Immature natural killer cell (primary cell): Measurements from ENCODE around the gene PLA2G6. TPM values are rescaled to one million over a fixed set of nuclear protein-coding genes. Genes with fewer than 3 reads are reported as not detected.
"Not testable (repeated sequence)": the region's sequence is repeated elsewhere in the genome, so short reads cannot be mapped to it uniquely, and the experiment has no call there.

Experiments
- DNase-seq, 3 donors: peaks; one replicate each; pipeline ENCODE4 v3.0.0; 2022; ENCODE audit warnings: mixed read lengths in 1 of 3
- H3K27ac Mint-ChIP-seq, 6 donors: one replicate each; pipeline ENCODE4 v1.8.0; 2020; ENCODE audit warnings: mixed read lengths in 6 of 6, mild to moderate bottlenecking in 5 of 6, inconsistent platforms in 4 of 6, moderate library complexity in 3 of 6
- H3K27me3 Mint-ChIP-seq, 3 donors: one replicate each; pipeline ENCODE4 v1.8.0; 2020 to 2021; ENCODE audit warnings: low read depth in 3 of 3, mild to moderate bottlenecking in 3 of 3, mixed read lengths in 3 of 3, moderate library complexity in 3 of 3, inconsistent platforms in 1 of 3
- H3K36me3 Mint-ChIP-seq, 3 donors: one replicate each; pipeline ENCODE4 v1.8.0; 2020; ENCODE audit warnings: mixed read lengths in 3 of 3, inconsistent platforms in 2 of 3, mild to moderate bottlenecking in 2 of 3
- H3K4me1 Mint-ChIP-seq, 2 donors: one replicate each; pipeline ENCODE4 v1.8.0; 2020; ENCODE audit warnings: inconsistent platforms in 2 of 2, mild to moderate bottlenecking in 2 of 2, mixed read lengths in 2 of 2, moderate library complexity in 1 of 2
- H3K4me3 Mint-ChIP-seq, 5 donors: one replicate each; pipeline ENCODE4 v1.8.0; 2020; ENCODE audit warnings: mild to moderate bottlenecking in 5 of 5, mixed read lengths in 5 of 5, inconsistent platforms in 3 of 5, moderate library complexity in 3 of 5
- H3K9me3 Mint-ChIP-seq, 6 donors: one replicate each; pipeline ENCODE4 v1.8.0; 2020; ENCODE audit warnings: mild to moderate bottlenecking in 6 of 6, mixed read lengths in 6 of 6, inconsistent platforms in 4 of 6, moderate library complexity in 3 of 6
- polyA plus RNA-seq, 3 donors: library from polyadenylated mRNA; unstranded; fragments of 300-500 nt; fragmentation: Illumina TruSeq; gene quantifications; one replicate each; pipeline ENCODE4 v1.2.3, GENCODE V29; 2021

The PLA2G6 gene
- polyA plus RNA-seq, 3 donors from 2014 or later, result 3.3 to 11.4 (median 4.2) TPM

GRCh38 chr22:38081941-38082828, 99.4 kb downstream of the PLA2G6 start:
- peak overlapping the region; percentile 21 to 66 (median 49) for H3K4me3 Mint-ChIP-seq
- H3K36me3 Mint-ChIP-seq, result peaks cover 0 to under 1% (median 0%) of the 10 kb centered on the region in 3 donors
- peaks cover 0 to 11% of the 10 kb centered on the region in 2 donors for H3K4me1 Mint-ChIP-seq
- peaks cover 0 to 11% (median 5%) of the 10 kb centered on the region in 3 donors for H3K27me3 Mint-ChIP-seq
- H3K9me3 Mint-ChIP-seq, result peaks cover 0 to 2% (median 0%) of the 10 kb centered on the region in 6 donors
- peak; percentile 11 to 28 (median 14) for DNase-seq
- H3K27ac Mint-ChIP-seq, result no peak overlapping the region

DNA sequence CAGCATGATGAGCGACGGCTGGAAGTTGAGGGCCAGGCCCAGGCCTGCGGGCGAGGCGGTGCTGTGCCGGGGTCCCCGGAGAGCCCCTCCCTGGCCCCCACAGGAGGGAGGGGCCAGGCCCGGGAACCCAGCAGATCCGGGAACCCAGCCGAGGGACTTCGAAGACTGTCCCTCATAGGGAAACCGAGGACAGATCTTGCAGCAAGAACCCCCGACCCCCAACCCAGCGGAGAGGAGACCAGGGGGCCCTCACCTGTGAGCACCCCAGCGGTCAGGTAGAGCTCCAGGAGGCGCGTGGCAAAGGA, 100.0 kb downstream of the PLA2G6 start:
- no peaks in the 10 kb centered on the region for H3K36me3 Mint-ChIP-seq
- no peak for DNase-seq
- H3K4me1 Mint-ChIP-seq, result peaks cover 0 to 11% of the 10 kb centered on the region in 2 donors
- H3K9me3 Mint-ChIP-seq, result peaks cover 0 to 2% (median 0%) of the 10 kb centered on the region in 6 donors
- no peak overlapping the region for H3K27ac Mint-ChIP-seq
- H3K27me3 Mint-ChIP-seq, result peaks cover 0 to 11% (median 5%) of the 10 kb centered on the region in 3 donors
- peak overlapping the region in 4 of 5 donors; percentile 20 to 66 (median 40) for H3K4me3 Mint-ChIP-seq

DNA sequence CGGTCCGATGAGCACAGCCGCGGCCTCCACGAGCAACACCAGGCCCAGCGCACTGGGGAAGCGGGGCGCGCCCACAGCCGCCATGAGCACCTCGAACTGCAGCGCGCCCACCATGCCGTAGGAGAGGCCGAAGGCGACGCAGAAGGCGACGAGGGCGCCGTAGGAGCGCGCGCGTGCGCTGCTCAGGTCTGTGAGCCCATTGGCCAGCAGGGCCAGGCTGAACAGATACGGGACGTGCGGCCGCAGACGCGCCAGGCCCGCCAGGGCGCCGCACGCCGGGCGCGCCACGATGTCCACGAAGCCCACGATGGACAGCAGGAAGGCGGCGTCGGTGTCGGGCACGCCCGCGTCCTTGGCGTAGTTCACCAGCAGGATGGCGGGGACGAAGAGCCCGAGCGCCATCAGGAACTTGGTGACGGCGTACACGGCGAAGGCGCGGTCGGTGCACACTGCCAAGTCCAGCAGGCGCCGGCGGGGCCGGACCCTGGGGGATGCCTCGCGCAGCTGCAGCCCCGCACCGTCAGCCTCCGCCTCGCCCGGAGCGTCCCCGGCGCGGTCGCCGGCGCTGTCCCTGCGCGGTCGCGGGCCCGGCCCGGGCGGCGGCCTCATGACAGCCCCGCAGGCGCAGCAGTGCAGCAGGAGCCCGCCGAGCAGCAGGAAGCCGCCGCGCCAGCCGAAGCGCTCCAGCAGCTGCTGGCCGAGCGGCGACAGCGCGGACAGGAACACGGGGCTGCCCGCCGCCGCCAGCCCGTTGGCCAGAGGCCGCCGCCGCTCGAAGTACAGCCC, 100.6 kb downstream of the PLA2G6 start:
- Mint-ChIP-seq H3K27me3 (peaks cover 0 to 11% (median 5%) of the 10 kb centered on the region in 3 donors), H3K9me3 (peaks cover 0 to 2% (median 0%) of the 10 kb centered on the region in 6 donors), H3K4me1 (peaks cover 0 to 11% of the 10 kb centered on the region in 2 donors), H3K27ac (no peak overlapping the region), H3K36me3 (no peaks in the 10 kb centered on the region), H3K4me3 (peak overlapping the region; percentile 18 to 46 (median 24))
- peak in 2 of 3 donors; percentile 27 for DNase-seq

GRCh38 chr22:38080474-38080849, 101.2 kb downstream of the PLA2G6 start:
- no peaks in the 10 kb centered on the region for H3K36me3 Mint-ChIP-seq
- DNase-seq, result no peak
- peaks cover 0 to 2% (median 0%) of the 10 kb centered on the region in 6 donors for H3K9me3 Mint-ChIP-seq
- peaks cover 0 to 11% (median 5%) of the 10 kb centered on the region in 3 donors for H3K27me3 Mint-ChIP-seq
- H3K4me3 Mint-ChIP-seq, result peak overlapping the region in 2 of 5 donors; percentile 20 to 46
- no peak overlapping the region for H3K27ac Mint-ChIP-seq
- peaks cover 0 to 11% of the 10 kb centered on the region in 2 donors for H3K4me1 Mint-ChIP-seq

DNA sequence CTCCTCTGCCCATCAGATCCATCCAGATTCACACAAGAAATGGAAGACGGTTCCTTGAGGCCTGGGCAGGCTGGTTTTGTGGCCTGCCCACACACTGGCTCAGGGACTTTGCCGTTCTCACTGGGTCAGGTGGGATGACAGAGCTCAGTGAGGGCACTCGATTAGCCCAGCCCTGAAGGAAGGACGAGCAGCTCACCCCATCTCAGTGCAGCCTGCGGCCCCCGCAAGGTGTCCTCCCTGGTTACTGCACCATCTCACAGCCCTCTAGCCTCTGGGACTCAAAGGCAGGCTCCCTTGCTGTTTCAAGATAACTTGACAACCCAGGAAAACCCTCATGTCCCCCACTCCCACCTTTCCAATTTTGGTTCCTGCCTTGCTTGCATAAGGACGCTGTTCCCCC, 101.8 kb downstream of the PLA2G6 start:
- Mint-ChIP-seq H3K27ac (peak overlapping the region in 2 of 6 donors; percentile 34 to 59), H3K4me3 (peak overlapping the region in 3 of 5 donors; percentile 15 to 58 (median 38))

DNA sequence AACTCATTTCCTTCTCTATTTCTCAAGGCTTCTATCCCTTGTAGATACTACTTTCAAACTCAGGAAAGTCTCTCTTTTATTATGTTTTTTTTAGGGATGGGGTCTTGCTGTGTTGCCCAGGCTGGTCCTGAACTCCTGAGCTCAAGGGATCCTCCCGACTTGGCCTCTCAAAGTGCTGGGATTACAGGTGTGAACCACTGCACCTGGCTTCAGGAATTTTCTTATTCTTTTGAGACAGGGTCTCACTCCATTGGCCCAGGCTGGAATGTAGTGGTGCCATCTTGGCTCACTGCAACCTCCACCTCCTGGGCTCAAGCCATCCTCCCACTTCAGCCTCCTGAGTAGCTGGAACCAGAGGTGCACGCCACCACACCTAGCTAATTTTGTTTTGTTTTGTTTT, 102.4 kb downstream of the PLA2G6 start:
- not testable (repeated sequence) for DNase-seq, H3K4me3 Mint-ChIP-seq, H3K9me3 Mint-ChIP-seq, H3K36me3 Mint-ChIP-seq
- Mint-ChIP-seq H3K27ac (peak overlapping the region in 1 of 6 donors; percentile 59), H3K27me3 (peaks cover 0 to 11% (median 5%) of the 10 kb centered on the region in 3 donors), H3K4me1 (peaks cover 0 to 11% of the 10 kb centered on the region in 2 donors)

More for the DNA sequence above, 101.8 kb downstream of the PLA2G6 start:
- Mint-ChIP-seq H3K36me3 (no peaks in the 10 kb centered on the region), H3K9me3 (peaks cover 0 to 2% (median 0%) of the 10 kb centered on the region in 6 donors), H3K27me3 (peaks cover 0 to 11% (median 5%) of the 10 kb centered on the region in 3 donors), H3K4me1 (peaks cover 0 to 11% of the 10 kb centered on the region in 2 donors)
- DNase-seq, result no peak

DNA sequence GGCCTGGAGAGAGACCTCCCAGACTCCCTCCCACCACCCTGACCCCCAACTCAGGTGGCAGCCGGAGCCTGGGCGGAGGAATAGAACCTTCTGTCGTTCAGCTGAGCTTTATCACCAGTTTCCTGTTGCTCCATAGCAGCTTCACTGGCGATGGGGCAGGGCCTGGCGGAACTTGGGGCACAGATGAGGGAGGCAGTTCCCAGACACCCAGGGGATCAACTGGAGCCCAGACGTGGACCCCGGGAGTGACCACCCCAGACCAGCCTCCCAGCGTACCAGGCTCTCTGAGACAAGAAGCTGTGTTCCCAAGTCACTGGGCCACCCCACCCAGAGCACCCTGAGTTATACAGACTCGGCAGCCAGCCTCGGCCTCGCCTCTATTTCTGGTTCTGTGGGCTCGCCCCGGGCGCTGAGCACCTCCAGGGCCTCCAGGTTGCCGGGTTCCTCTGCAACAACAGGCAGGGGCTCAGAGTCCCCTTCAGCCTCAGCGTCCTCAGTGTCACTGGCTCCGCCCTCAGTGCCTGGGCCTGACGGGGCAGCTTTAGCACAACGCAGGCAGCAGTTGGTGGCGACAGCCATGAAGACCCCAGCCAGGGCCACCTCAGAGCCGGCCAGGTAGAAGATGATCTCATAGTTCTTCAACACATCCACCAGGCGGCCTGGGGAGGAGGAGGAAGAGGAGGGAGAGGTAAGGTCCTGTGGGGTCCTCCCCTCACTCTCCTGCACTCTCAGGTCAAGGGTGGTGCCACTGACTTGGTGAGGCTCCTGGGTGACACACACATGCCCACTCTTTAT, 103.4 kb downstream of the PLA2G6 start:
- peaks cover 0 to 9% (median 5%) of the 10 kb centered on the region in 3 donors for H3K27me3 Mint-ChIP-seq
- H3K9me3 Mint-ChIP-seq, result peaks cover 0 to 1% (median 0%) of the 10 kb centered on the region in 6 donors
- no peak for DNase-seq
- peaks cover 0 to 11% of the 10 kb centered on the region in 2 donors for H3K4me1 Mint-ChIP-seq
- H3K4me3 Mint-ChIP-seq, result no peak overlapping the region
- H3K36me3 Mint-ChIP-seq, result peaks cover 0 to 6% (median 0%) of the 10 kb centered on the region in 3 donors
- H3K27ac Mint-ChIP-seq, result no peak overlapping the region

DNA sequence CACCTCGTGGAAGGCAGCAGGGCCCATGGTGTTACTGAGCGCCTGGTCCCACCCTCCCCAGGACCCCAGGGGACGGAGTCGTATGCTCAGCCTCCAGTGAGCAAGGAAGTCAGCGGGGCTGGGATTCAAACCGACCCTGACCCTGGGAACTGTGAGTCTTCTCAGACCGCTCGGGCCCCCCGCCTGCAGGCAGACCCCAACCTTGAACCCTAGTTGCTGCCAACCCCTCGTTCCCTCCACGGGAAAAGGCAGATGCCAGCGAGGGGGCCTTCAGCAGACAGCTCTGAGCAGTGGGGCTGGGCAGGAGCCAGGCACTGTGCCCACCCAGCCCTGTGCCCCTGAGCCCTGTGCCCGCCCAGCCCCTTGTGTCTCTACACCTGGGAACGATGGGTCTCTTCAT, 104.0 kb downstream of the PLA2G6 start:
- H3K4me1 Mint-ChIP-seq, result peaks cover 0 to 7% of the 10 kb centered on the region in 2 donors
- no peaks in the 10 kb centered on the region for H3K9me3 Mint-ChIP-seq
- H3K36me3 Mint-ChIP-seq, result peaks cover 0 to 11% (median 0%) of the 10 kb centered on the region in 3 donors
- peaks cover 0 to 9% (median 5%) of the 10 kb centered on the region in 3 donors for H3K27me3 Mint-ChIP-seq
- H3K27ac Mint-ChIP-seq, result no peak overlapping the region
- no peak overlapping the region for H3K4me3 Mint-ChIP-seq
- no peak for DNase-seq

DNA sequence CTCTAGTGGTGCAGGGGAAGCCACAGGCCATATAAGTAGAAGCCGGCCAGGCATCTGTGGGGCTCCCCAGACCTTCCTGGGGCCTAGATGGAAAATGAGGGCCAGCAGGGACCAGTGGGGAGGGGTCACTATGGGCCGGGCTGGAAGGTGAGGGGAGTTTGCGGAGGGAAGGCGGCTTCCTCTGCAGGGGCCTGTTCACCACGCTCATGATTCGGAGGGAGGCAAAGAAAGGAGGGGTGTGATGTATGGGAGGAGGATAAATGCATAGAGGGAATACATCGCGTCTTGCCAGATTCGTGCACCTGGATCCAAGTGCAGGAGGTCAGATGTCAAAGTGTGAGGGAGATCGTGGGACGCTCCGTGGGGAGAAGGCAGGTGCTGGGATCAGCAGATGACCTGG, 104.5 kb downstream of the PLA2G6 start:
- Mint-ChIP-seq H3K4me1 (peaks cover 0 to 5% of the 10 kb centered on the region in 2 donors), H3K4me3 (no peak overlapping the region), H3K36me3 (peaks cover 0 to 11% (median 0%) of the 10 kb centered on the region in 3 donors), H3K27ac (peak overlapping the region in 1 of 6 donors; percentile 20), H3K9me3 (no peaks in the 10 kb centered on the region), H3K27me3 (peaks cover 0 to 9% (median 5%) of the 10 kb centered on the region in 3 donors)
- DNase-seq, result no peak

- no peak for DNase-seq
- Mint-ChIP-seq H3K36me3 (peaks cover 0 to 13% (median 0%) of the 10 kb centered on the region in 3 donors), H3K4me1 (no peaks in the 10 kb centered on the region), H3K9me3 (no peaks in the 10 kb centered on the region), H3K27me3 (peaks cover 0 to 9% (median 2%) of the 10 kb centered on the region in 3 donors), H3K27ac (no peak overlapping the region), H3K4me3 (no peak overlapping the region)
These were observed 105.7 kb downstream of the PLA2G6 start for GRCh38 chr22:38075961-38076360.

GRCh38 chr22:38075105-38075825, 106.4 kb downstream of the PLA2G6 start:
- Mint-ChIP-seq H3K4me3 (no peak overlapping the region), H3K9me3 (no peaks in the 10 kb centered on the region), H3K27ac (no peak overlapping the region), H3K27me3 (peaks cover 0 to 6% (median 1%) of the 10 kb centered on the region in 3 donors), H3K36me3 (peaks cover 0 to 17% (median 0%) of the 10 kb centered on the region in 3 donors), H3K4me1 (no peaks in the 10 kb centered on the region)
- DNase-seq, result no peak

DNA sequence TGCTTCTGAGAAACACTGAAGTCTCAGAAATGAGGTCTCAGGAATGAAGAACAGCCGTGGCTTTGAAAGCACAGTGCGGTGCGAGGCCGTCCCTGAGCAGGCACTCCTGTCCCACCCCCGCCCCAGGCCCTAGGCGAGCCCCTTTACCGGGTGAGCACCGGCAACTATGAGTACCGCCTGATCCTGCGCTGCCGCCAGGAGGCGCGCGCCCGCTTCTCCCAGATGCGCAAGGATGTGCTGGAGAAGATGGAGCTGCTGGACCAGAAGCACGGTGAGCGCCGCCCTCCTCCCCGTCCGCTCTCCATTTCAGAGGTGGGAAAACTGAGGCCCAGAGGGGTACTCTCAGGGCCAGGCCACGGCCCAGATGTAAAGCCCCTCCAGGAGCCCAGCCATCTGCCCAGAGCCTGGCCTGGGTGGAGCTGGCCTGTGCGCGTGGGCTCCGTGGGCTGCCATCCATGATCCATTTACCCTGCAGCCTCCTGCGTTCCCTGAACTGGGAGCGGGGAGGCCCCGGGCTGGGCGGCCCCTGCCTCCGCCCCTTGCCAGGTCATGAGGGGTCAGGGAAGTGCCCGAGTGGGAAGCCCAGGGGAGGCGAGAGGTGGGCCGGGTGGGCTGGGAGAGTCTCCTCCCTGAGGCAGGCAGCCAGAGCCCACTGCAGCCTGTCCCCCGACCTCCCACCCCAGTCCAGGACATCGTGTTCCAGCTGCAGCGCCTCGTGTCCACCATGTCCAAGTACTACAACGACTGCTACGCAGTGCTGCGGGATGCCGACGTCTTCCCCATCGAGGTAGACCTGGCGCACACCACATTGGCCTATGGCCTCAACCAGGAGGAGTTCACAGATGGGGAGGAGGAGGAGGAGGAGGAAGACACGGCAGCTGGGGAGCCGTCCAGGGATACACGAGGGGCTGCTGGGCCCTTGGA, 107.2 kb downstream of the PLA2G6 start:
- peaks cover 0 to 20% (median 0%) of the 10 kb centered on the region in 3 donors for H3K36me3 Mint-ChIP-seq
- no peak for DNase-seq
- H3K9me3 Mint-ChIP-seq, result no peaks in the 10 kb centered on the region
- no peak overlapping the region for H3K4me3 Mint-ChIP-seq
- no peaks in the 10 kb centered on the region for H3K4me1 Mint-ChIP-seq
- peaks cover 0 to 2% (median under 1%) of the 10 kb centered on the region in 3 donors for H3K27me3 Mint-ChIP-seq
- H3K27ac Mint-ChIP-seq, result no peak overlapping the region
